ENCODE results near the gene NCS1. TPM values are rescaled to one million over a fixed set of nuclear protein-coding genes. Genes with fewer than 3 reads are reported as not detected.

The NCS1 gene
- total RNA-seq, 1 experiment from 2014 or later: 27.8 TPM

- CTCF ChIA-PET: no interaction called here
- H3K4me3 Mint-ChIP-seq (ENCODE audit: unreplicated experiment): no peak overlapping the region
- POLR2A ChIA-PET: no interaction called here
- intact Hi-C loops (cut with micrococcal nuclease): no loop called here
- H3K9me3 Mint-ChIP-seq (ENCODE audit: unreplicated experiment): no peaks in the 10 kb centered on the region
- H3K27ac Mint-ChIP-seq (ENCODE audit: low read depth, unreplicated experiment): peak overlapping the region; percentile 84
- no peak for DNase-seq (ENCODE audit: unreplicated experiment)
- H3K36me3 Mint-ChIP-seq (ENCODE audit: insufficient read depth, unreplicated experiment): peaks cover 5% of the 10 kb centered on the region
- BruUV-seq (replicated peaks): no TSS peak
- H3K4me1 Mint-ChIP-seq (ENCODE audit: insufficient read depth, unreplicated experiment): peaks cover 16% of the 10 kb centered on the region
- H3K27me3 Mint-ChIP-seq (ENCODE audit: insufficient read depth, unreplicated experiment): no peaks in the 10 kb centered on the region
- no peak for TF ChIP-seq CTCF (IDR thresholded peaks at IDR 0.05; ENCODE audit: unreplicated experiment)
Measured at GRCh38 chr9:130186051-130186450, 13.8 kb downstream of the NCS1 start.

GRCh38 chr9:130186839-130187522, 14.8 kb downstream of the NCS1 start:
- no peak for TF ChIP-seq CTCF (IDR thresholded peaks at IDR 0.05; ENCODE audit: unreplicated experiment)
- Mint-ChIP-seq H3K9me3 (ENCODE audit: unreplicated experiment) (no peaks in the 10 kb centered on the region), H3K27ac (ENCODE audit: low read depth, unreplicated experiment) (peak overlapping the region; percentile 84), H3K27me3 (ENCODE audit: insufficient read depth, unreplicated experiment) (no peaks in the 10 kb centered on the region), H3K36me3 (ENCODE audit: insufficient read depth, unreplicated experiment) (peaks cover 5% of the 10 kb centered on the region), H3K4me3 (ENCODE audit: unreplicated experiment) (peak overlapping the region; percentile 65), H3K4me1 (ENCODE audit: insufficient read depth, unreplicated experiment) (peaks cover 16% of the 10 kb centered on the region)
- ChIA-PET POLR2A (no interaction called here), CTCF (interaction anchor here (0.6 to 1.2 kb wide), 4 partner anchors 31 to 425 kb away, joined by 3 to 4 read pairs (median 3); no protein-coding TSS in a partner anchor)
- no TSS peak for BruUV-seq (replicated peaks)
- intact Hi-C loops (cut with micrococcal nuclease): no loop called here
- peak; percentile 75 for DNase-seq (ENCODE audit: unreplicated experiment)

GRCh38 chr9:130187523-130187846, 15.3 kb downstream of the NCS1 start:
- Mint-ChIP-seq H3K9me3 (ENCODE audit: unreplicated experiment) (no peaks in the 10 kb centered on the region), H3K36me3 (ENCODE audit: insufficient read depth, unreplicated experiment) (peaks cover 5% of the 10 kb centered on the region), H3K27me3 (ENCODE audit: insufficient read depth, unreplicated experiment) (no peaks in the 10 kb centered on the region), H3K4me1 (ENCODE audit: insufficient read depth, unreplicated experiment) (peaks cover 16% of the 10 kb centered on the region), H3K4me3 (ENCODE audit: unreplicated experiment) (peak overlapping the region; percentile 65), H3K27ac (ENCODE audit: low read depth, unreplicated experiment) (peak overlapping the region; percentile 84)
- ChIA-PET POLR2A (no interaction called here), CTCF (interaction anchor here (0.6 to 1.2 kb wide), 2 partner anchors 31 to 49 kb away, joined by 3 to 4 read pairs; no protein-coding TSS in a partner anchor)
- intact Hi-C loops (cut with micrococcal nuclease): no loop called here
- TF ChIP-seq CTCF (IDR thresholded peaks at IDR 0.05; ENCODE audit: unreplicated experiment): no peak
- no TSS peak for BruUV-seq (replicated peaks)
- no peak for DNase-seq (ENCODE audit: unreplicated experiment)

- BruUV-seq (replicated peaks): no TSS peak
- no peak for DNase-seq (ENCODE audit: unreplicated experiment)
- ChIA-PET POLR2A (no interaction called here), CTCF (no interaction called here)
- peaks cover 8% of the 10 kb centered on the region for H3K4me1 Mint-ChIP-seq (ENCODE audit: insufficient read depth, unreplicated experiment)
- no peak overlapping the region for H3K27ac Mint-ChIP-seq (ENCODE audit: low read depth, unreplicated experiment)
- no peak for TF ChIP-seq CTCF (IDR thresholded peaks at IDR 0.05; ENCODE audit: unreplicated experiment)
- no peaks in the 10 kb centered on the region for H3K27me3 Mint-ChIP-seq (ENCODE audit: insufficient read depth, unreplicated experiment)
- H3K9me3 Mint-ChIP-seq (ENCODE audit: unreplicated experiment): no peaks in the 10 kb centered on the region
- intact Hi-C loops (cut with micrococcal nuclease): no loop called here
- peaks cover 5% of the 10 kb centered on the region for H3K36me3 Mint-ChIP-seq (ENCODE audit: insufficient read depth, unreplicated experiment)
- no peak overlapping the region for H3K4me3 Mint-ChIP-seq (ENCODE audit: unreplicated experiment)
Measured at GRCh38 chr9:130188860-130189481, 16.8 kb downstream of the NCS1 start.
